ENCODE data around the gene ADGRV1.

ADGRV1 gene, protein sequence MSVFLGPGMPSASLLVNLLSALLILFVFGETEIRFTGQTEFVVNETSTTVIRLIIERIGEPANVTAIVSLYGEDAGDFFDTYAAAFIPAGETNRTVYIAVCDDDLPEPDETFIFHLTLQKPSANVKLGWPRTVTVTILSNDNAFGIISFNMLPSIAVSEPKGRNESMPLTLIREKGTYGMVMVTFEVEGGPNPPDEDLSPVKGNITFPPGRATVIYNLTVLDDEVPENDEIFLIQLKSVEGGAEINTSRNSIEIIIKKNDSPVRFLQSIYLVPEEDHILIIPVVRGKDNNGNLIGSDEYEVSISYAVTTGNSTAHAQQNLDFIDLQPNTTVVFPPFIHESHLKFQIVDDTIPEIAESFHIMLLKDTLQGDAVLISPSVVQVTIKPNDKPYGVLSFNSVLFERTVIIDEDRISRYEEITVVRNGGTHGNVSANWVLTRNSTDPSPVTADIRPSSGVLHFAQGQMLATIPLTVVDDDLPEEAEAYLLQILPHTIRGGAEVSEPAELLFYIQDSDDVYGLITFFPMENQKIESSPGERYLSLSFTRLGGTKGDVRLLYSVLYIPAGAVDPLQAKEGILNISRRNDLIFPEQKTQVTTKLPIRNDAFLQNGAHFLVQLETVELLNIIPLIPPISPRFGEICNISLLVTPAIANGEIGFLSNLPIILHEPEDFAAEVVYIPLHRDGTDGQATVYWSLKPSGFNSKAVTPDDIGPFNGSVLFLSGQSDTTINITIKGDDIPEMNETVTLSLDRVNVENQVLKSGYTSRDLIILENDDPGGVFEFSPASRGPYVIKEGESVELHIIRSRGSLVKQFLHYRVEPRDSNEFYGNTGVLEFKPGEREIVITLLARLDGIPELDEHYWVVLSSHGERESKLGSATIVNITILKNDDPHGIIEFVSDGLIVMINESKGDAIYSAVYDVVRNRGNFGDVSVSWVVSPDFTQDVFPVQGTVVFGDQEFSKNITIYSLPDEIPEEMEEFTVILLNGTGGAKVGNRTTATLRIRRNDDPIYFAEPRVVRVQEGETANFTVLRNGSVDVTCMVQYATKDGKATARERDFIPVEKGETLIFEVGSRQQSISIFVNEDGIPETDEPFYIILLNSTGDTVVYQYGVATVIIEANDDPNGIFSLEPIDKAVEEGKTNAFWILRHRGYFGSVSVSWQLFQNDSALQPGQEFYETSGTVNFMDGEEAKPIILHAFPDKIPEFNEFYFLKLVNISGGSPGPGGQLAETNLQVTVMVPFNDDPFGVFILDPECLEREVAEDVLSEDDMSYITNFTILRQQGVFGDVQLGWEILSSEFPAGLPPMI (N-terminal part only)

DNA sequence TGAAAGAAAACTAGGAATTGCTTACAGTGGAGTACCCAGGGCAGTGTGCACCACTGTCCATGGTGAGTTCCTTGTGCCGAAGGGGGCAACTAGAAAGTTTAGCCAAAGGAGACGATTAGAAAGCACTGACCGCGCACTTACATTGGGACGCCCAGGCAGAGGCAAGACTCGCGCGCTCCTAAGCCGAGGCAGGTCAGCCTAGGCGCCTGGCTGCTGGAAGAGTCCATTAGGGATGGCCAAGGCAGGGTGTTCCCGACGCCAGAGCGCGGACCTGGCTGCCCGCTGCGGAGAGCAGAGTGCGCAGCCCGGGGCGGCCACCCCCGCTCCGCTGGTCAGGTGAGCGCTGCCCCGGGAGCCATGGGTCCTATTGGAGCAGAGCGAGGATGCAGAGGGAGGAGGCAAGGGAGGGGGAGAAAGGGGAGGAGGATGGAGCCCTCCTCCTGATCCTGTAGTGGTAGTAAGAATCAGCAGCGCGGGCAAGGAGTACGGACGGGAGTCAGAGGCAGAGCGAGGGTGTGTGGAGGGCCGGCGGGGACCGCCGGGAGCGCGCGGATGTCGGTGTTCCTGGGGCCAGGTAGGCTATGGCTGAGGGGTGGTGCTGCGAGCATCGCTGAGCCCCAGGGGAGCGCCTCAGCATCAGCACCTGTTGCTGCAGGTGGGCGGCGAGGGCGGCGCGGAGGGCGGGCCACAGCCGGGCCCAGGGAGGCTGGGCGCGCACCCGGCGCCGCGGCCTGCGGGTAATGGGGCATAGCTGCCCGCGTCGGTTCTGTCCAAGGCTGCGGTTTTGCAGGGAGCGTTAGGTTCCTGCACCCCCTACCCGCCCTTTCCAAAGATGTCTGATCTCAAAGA lies at the start of gene ADGRV1:
ADGRV1 (plus strand) TSS at position 454 of the 849 bp plus-strand sequence; CDS start at position 553, 99 bp downstream.
- no peak for FAIRE-seq

DNA sequence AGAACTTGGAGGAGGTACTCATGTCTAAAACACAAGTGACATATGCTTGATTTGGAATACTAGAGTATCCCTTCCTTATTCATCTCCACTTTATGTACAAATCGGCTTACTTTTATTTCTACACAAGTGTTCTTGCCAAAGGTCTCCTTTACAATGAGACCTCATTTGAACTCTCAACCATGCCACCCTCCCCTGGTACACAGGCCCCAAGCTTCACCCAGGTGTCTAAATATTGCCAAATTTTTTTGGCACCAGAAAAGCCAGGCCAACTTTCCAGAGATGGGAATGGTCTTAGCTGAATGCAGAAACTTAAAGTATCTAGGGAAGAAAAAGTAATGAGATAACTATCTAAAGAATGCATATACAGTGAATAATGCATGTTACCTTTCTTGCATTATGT lies 48.2 kb upstream of the ADGRV1 start:
- FAIRE-seq, result no peak

DNA sequence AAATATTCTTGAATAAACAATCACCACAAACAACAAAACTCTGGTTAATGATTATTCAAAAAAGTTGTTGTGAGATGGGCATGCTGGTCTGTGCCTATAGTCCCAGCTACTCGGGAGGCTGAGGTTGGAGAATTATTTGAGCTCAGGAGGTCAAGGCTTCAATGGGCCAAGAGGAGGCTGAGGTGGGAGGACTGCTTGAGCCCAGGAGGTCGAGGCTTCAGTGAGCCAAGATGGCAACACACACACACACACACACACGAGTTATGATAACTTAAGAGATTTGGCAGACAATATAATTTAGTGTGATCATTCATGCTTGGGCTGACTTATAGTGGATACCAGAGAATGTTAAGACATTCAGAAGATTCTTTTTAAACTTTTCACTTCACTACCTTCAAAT lies 44.1 kb upstream of the ADGRV1 start:
- FAIRE-seq, result no peak

DNA sequence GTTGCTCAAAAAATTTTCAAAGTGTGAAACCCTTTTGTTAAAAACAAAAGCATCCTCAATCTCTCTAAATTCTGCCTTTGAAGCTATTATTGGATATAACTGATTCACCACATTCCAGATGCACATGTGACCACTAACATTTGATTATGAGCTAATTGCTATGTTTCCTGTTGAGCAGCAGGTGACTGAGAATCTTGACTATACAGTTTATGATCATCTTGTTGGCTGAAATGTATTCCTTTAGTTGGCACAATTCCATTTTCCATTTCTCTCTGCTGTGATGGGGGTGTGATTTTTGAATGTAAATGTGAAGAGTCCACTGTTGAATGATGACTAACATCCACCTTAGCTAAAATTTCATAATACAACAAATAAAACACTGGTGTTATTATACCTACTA lies 39.9 kb upstream of the ADGRV1 start:
- FAIRE-seq, result no peak

DNA sequence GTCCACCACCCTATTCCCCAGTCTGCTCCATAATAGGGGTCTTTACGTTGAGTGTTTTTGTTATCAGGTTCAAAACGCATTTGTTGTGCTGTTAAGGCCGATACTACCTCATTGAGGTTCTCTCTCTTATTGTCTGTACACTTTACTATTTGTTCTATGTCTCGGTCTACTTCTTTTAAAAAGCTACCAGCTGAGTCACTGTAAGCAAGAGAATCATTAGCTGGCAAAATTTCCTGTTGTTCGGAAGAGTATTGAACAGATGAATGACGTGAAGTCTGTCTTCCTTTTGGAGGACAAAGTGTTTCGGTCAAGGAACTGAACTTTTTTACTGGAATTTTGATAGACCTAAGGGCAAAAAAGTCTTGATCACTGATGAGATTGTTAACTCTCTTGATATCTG lies 39.5 kb upstream of the ADGRV1 start:
- no peak for FAIRE-seq

DNA sequence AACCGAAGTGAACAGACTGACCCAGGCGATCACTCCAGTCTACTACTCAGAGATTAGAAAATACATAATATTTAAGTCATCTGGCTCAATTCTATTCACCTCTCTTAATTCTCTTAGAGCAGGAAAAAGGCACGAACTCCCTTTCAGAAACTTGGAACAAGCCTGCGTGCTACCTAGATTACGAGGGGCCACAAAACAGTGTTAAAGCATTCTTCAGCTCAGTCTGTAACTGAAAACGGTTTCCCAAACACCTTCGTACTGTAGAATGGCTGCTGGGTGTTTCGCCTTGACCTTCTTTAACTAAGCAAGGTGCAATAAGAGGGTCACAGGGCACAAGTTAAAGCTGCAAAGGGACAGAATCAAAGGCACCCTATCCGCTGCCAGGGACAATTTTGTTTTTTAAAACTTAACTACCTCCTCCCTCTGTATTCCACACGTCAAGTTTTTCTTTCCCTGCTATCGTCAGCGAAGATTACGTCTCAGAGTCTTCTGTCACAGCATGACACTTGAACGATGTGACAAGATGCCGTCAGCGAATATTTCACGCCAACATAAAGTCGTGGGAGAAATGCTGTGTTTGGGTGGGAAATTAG lies 29.9 kb upstream of the ADGRV1 start:
- no peak for FAIRE-seq

DNA sequence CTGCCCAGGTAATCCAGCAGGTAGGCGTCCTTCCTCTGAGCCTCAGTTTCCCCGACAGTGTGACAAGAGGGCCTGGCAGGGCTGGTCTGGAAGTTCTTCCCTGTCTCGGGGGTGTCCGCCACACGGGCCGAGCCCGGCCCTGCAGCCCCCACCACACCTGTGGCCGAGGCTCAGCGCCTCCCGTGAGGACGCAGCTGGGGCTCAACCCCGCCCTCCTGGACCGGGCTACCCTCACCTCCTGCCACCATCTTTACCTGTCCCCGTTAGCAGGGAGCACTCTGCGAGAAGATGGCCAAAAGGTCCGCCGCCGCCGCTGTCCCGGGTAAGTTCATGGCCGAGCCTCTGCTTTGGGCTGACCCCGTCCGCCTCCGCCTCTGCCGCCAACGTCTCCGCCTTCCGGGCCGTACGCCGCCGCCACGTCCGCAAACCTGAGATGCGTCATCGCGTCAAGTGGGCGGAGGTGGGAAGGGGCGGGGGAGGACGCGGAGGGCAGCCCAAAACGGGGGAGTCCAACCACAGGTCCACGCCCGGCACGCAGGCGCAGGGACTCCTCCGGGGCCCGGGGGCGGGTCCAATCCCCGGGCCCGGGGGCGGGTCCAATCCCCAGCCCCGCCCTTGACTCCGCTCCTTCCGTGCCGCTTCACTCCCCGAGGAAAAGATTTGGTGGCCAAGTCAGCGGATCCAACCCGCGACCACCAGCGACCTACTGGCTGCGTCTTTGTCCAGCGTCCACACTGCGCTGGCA lies 29.2 kb upstream of the ADGRV1 start, which contains the start of gene LYSMD3:
LYSMD3 (minus strand) TSS at position 391 of the 745 bp plus-strand sequence. CDS start 4,295 bp downstream, outside the sequence.
- peak; percentile 82 for FAIRE-seq

DNA sequence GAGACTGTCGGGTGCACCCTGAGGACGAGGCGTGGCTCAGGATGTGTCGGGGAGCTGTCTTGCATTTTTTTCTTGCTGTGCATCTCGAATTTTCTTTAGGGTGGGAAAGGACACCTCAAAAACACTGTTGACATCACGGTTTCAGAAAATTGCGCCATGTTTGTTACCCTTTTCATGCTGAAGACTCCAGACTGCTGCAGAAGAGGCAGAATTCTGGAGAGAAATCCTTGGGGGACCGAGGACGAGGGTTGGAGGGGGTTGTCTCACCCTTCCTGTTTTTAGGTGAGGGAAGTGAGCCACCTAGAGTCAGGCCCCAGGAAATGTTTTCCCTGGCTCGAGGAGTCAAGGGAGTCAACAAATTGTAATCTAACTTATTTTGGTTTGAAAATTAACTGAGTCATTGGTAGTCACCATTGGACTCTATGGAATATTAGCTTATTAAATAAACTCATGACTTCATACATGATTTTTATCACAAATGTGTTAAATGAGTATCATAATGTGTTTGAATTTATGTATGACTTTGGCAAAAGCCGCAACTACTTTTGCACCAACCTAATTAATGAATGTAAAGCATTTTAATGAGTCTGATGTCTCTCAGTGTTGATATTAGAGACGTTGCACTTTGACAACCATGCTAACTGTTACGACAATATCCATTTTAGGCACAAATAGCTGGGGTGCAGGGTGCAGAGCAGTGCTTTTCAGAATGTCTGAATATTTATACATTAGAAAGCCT lies 28.5 kb upstream of the ADGRV1 start:
- peak; percentile 74 for FAIRE-seq

DNA sequence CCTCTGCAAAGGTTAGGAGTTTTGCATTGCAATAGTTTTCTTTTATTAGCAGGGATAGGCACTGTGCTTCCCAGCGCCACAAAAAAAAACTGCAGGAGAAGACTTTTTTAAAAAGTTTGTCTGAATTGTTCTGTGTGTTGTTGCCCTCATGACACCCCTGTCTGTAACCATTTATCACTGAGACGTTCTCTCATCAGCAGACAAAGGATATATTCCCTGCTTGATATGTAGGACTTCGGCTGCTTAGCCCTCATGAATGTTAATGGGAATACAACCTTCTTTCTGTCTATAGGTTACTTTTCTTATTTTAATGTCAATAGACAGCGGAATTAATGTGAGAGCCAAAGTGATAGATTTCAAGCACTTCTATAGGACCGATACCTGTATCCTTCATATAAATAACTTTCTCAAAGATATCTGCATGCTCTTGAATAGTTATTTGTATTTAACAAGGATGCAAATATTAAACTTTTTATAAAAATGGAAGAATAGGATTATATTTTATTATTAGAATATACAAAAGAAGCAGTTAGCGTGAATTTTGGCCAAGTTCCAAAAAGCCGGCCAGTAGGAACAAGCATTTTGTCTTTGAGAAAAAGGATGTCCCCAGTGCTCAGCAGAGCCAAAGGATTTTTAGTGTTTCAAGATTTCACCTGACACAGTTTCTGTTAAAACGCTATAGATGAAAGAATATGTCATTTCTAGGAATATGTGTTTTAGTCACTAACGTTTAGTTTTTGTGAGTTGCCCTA lies 27.7 kb upstream of the ADGRV1 start:
- no peak for FAIRE-seq

DNA sequence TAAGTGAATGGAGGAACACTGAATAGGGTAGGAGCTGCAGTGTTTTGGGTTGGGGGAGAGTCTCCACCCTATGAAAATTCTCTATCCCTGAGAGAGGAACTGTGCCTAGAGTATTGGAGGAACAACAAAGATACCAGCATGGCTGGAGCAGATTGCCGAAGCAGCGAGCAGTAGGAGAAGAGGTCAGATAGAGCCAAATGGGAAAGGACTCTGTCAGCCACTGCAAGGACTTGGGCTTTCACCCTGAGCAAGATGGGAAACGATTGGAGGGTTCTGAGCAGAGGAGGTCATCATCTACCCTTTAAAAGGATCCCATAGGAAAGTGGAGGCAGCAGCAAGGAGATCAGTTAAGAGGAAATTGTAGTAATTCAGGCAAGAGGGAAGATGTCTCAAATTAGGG lies 24.8 kb upstream of the ADGRV1 start:
- FAIRE-seq, result no peak

DNA sequence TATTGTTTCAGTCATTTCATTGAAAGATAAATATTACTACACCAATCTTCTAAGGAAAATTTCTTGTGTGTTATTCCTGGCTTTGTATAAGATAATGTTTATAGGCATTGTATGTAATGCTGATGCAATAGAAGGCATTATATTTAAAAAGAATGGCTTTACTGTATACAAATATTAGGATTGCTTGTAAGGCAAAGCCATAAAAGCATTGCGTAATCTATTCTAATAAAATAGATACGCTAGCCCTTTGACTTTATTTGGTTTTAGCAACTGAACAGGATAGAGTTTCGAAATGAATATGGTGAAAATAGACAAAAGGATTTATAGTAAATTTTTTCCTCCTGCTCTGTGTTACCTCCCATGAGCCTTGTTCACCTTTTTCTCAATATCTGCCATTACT lies 23.7 kb upstream of the ADGRV1 start:
- no peak for FAIRE-seq

DNA sequence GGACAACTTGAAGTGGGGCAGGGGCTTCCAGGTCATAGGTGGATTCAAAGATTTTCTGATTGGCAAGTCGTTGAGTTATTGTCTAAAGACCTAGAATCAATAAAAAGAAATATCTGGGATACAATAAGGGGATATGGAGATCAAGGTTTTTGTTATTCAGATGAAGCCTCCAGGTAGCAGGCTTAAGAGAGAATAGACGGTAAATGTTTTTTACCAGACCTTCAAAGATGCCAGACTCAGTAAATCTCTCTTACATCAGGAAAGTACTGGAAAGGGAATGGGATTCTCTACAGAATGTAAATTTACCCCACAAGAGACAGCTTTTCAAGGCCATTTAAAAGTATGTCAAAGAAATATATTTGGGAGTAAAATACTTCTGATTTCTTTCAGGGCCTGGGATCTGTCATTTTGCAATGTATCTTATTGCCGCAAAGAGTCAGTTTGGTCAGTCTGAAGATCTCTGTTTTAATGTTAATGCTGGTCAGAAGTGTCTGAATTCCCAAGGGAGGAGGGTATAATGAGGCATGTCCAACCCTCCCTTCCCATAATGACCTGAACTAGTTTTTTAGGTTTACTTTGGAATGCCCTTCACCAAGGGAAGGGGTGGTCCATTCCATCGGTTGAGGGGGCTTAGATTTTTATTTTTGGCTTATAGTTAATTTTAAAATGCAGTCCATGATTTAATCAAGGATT lies 15.6 kb upstream of the ADGRV1 start:
- FAIRE-seq, result no peak

DNA sequence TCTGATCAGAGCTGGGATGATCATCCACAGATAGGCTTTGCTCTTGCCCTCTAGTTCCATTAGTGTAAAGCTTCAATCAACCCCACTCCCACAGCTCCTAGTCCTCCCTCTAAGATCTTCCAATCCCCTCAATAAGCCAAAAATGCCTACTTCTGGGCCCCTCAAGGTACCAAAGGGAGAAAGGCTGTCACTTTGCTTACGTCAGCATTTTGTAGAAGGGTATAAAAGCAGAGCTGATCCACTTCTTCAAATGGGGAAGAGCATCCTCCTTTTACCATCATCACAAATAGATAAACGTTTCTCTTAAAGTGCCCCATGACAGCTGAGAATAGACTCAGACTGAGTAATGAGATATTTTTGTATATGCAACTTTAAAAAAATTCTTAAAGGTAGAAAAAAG lies 13.1 kb upstream of the ADGRV1 start:
- FAIRE-seq, result no peak

DNA sequence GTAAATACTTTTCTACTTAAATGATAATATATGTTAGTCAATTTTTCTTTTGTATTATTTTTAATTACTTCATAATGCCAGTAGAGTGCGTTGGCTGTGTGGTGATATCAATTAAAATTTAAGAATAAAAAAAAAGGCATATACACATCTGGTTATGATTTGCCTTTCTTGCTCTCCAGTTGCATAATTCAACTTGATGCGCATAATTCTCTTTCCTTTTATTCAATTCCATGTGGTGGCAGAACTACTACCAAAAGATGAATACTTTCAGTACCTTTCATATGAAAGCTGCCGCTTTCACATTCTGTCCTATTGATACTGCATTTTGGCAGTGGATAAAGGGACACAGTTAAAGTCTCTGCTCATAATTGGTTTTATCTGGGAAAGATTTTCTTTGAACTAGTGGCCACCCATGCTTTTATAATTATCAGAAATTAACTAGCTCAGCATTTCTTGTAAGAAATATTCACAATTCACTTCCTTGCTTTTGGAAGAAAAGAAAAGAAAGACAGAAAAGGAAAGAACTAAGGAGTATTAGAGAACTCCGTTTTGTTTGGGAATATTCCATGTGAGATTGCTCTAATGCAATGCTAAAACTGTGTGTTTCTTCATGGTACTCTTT lies 12.3 kb upstream of the ADGRV1 start:
- no peak for FAIRE-seq

DNA sequence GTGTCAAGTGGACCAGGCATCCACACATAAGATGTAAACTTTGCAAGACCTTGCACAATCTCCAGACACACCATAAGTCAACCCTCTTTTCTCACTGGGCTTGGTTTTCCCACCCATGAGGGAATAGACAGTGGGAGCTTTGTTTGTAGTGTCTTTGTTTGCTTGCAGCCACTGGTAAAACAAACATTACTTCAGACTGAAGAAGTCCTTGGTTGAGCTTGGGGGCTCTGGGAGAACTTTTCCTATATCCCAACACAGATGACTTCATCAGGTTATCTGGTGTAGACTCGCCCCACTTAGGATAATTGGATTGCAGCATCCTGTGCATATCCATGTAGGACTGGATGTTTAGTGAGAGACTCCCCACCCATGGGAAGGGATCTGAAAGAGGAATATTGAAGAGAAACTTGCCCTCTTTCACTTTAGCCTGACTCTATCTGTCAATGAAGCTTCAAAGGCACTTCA lies 11.5 kb upstream of the ADGRV1 start:
- FAIRE-seq, result no peak

DNA sequence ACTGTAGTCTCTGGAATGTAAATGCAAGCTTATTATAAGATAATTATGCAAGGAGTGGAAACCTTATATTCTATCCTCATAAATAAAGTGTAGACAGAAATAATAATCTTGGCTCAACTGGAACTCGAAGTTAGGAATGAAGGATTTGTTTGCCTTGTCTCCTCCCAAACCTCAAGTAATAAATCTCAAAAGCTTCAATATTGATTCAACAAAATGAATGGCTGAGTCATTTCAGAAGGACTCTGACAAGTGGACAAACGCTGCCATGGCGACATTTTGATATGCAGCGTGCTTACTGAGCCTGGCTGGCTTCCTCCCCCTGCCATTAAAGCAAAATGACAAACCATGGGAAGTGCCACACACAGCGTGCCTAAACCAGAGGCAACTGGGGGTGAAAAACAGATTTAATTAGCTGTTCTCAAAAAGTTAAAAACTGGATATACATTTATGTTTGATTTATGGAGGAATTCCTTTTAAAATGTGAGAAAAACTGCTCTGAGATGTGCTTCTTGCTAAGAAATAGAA lies 10.5 kb upstream of the ADGRV1 start:
- no peak for FAIRE-seq

DNA sequence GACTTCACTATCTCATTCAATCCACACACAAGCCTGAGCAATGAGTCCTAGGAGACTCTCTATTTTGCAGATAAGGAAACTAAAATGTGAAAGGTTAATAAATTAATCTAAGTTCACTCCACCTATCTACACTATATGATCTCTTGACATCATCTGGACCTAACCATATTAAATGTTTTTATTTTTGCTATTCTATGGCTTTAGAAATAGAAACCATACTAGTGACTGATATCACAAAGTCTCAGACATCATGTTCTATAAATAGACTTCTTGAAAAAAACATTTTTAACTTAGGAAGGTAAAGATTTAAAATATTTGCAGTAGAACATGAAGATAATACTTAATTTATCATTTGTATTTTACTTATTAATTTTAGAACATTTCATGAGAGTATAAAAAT lies 9.4 kb upstream of the ADGRV1 start:
- FAIRE-seq, result peak; percentile 32

Data from A204.1 (cell line).